Prostate gland (tissue), 2 donors: ENCODE results near the gene NEDD9.

Experiments
- POLR2A ChIP-seq: fragments of 450-650 bp; IDR thresholded peaks from one replicate; pipeline ENCODE4 v1.6.1; 2016; ENCODE audit warnings: antibody characterized with exemption, mild to moderate bottlenecking
- POLR2AphosphoS5 ChIP-seq: sonication (generic); formaldehyde crosslinking; IDR thresholded peaks from one replicate; pipeline ENCODE4 v1.6.1; 2017; ENCODE audit warnings: antibody characterized with exemption
- TF ChIP-seq, protein P1 (sequence below), 4 experiments: fragments of 200-600 bp in 2 of 4; fragments of 450-650 bp in 2 of 4; sonication (generic) in 2 of 4; IDR thresholded peaks; 1 replicate in 3 of 4; 2 replicates in 1 of 4; pipeline ENCODE4 v1.5.1; 2016 to 2019; ENCODE audit warnings: antibody characterized with exemption in 4 of 4, mild to moderate bottlenecking in 2 of 4, moderate library complexity in 2 of 4

DNA sequence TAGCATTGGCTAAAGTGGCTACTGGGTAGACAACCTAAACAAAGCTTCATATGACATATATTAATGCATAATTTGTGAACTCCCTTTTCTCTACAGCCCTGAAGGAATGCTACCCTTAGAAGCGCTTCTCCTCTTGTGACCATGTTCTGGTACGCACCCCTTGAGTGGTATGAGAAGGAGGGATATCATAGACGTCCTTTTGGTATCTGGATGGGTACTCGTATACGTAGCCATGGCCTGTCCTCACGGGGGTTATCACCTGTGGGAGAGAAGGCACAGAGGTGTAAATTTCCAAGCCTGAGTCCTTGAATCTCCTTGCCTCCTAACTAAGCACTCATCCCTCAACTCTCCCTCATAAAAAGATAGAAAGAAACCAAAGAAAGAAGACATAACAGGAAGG, 39.0 kb downstream of the NEDD9 start:
- TF ChIP-seq, protein P1, sequence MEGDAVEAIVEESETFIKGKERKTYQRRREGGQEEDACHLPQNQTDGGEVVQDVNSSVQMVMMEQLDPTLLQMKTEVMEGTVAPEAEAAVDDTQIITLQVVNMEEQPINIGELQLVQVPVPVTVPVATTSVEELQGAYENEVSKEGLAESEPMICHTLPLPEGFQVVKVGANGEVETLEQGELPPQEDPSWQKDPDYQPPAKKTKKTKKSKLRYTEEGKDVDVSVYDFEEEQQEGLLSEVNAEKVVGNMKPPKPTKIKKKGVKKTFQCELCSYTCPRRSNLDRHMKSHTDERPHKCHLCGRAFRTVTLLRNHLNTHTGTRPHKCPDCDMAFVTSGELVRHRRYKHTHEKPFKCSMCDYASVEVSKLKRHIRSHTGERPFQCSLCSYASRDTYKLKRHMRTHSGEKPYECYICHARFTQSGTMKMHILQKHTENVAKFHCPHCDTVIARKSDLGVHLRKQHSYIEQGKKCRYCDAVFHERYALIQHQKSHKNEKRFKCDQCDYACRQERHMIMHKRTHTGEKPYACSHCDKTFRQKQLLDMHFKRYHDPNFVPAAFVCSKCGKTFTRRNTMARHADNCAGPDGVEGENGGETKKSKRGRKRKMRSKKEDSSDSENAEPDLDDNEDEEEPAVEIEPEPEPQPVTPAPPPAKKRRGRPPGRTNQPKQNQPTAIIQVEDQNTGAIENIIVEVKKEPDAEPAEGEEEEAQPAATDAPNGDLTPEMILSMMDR (IDR thresholded peaks at IDR 0.05): no peak
- no peak for TF ChIP-seq POLR2A
- no peak for TF ChIP-seq POLR2AphosphoS5
